Heart left ventricle (tissue), 16 donors: ENCODE results near the gene PDXK. TPM values are rescaled to one million over a fixed set of nuclear protein-coding genes. Genes with fewer than 3 reads are reported as not detected.
A peak's percentile ranks its signal among the peaks of the same experiment; 100 is the strongest.

Source experiments
- ATAC-seq, 4 donors: fragments of 200-7000 bp; cut with Tn5 transposase; one replicate each; pipeline ENCODE4 v1.9.1; 2020 to 2022; ENCODE audit warnings: moderate library complexity in 4 of 4, mild to moderate bottlenecking in 3 of 4, moderate number of reproducible peaks in 1 of 4
- DNase-seq, 5 donors: peaks; one replicate each; pipeline ENCODE4 v3.0.0-alpha.2; 2020
- H3K27ac ChIP-seq, 12 donors: fragments of 200-600 bp; sonication (generic) in 4 of 12; one replicate each; pipeline versions ENCODE4 v1.5.0 to v1.8.0; 2016 to 2022; ENCODE audit warnings: mild to moderate bottlenecking in 2 of 12
- H3K27me3 ChIP-seq, 9 donors: fragments of 200-600 bp; sonication (generic) in 2 of 9; one replicate each; pipeline versions ENCODE4 v1.5.1 to v1.8.0; 2016 to 2022; ENCODE audit warnings: mild to moderate bottlenecking in 3 of 9
- H3K36me3 ChIP-seq, 9 donors: fragments of 200-600 bp; sonication (generic) in 2 of 9; one replicate each; pipeline versions ENCODE4 v1.5.0 to v1.8.0; 2018 to 2022; ENCODE audit warnings: mild to moderate bottlenecking in 2 of 9
- H3K4me1 ChIP-seq, 12 donors: fragments of 200-600 bp; sonication (generic) in 4 of 12; one replicate each; pipeline versions ENCODE4 v1.5.0 to v1.8.0; 2016 to 2022; ENCODE audit warnings: mild to moderate bottlenecking in 3 of 12
- H3K4me3 ChIP-seq, 12 donors: fragments of 200-600 bp; sonication (generic) in 4 of 12; one replicate each; pipeline versions ENCODE4 v1.5.0 to v1.8.0; 2017 to 2022; ENCODE audit warnings: mild to moderate bottlenecking in 9 of 12, moderate library complexity in 4 of 12
- H3K9me3 ChIP-seq, 12 donors: fragments of 200-600 bp; sonication (generic) in 4 of 12; one replicate each; pipeline versions ENCODE4 v1.5.0 to v1.8.0; 2016 to 2022; ENCODE audit warnings: mild to moderate bottlenecking in 1 of 12
- POLR2A ChIP-seq, 2 donors: fragments of 450-650 bp; IDR thresholded peaks; one replicate each; pipeline ENCODE4 v1.6.1; 2017; ENCODE audit warnings: antibody characterized with exemption in 2 of 2, mild to moderate bottlenecking in 2 of 2, moderate library complexity in 2 of 2
- WGBS, 4 donors: extraction: QIAGEN DNeasy Blood & Tissue Kit in 2 of 4; methylation state at CpG; one replicate each; pipeline versions ENCODE4 v1.1.5 to v1.1.7; 2013 to 2018; 5-methylcytosine and 5-hydroxymethylcytosine counted together
- intact Hi-C, 10 donors: fragments of 100-400 bp; cut with DNase I; formaldehyde crosslinking; loops; one replicate each; pipeline versions ENCODE4 v1.11.1 to v1.14.2; 2022
- long read RNA-seq, 3 donors: library from polyadenylated mRNA; unstranded; transcript quantifications; one replicate each; pipeline ENCODE4 v2.0.0, GENCODE V29; 2020 to 2021
- polyA plus RNA-seq, 2 donors: library from polyadenylated mRNA; stranded (reverse); fragments of 200-250 nt; gene quantifications; one replicate each; pipeline ENCODE4 v1.2.3, GENCODE V29; 2013
- total RNA-seq, 9 donors: library from RNA; depleted of rRNA in 2 of 9; stranded (reverse); fragments of >200 nt in 2 of 9; fragmentation: NEBNext Ultra II Directional in 3 of 9; extraction: Animal tissue kit (Norgen Biotek cat#: 25700) in 3 of 9; gene quantifications; one replicate each; pipeline versions ENCODE4 v1.1.0 to v1.2.4, GENCODE V29; 2016 to 2023
- TF ChIP-seq, protein P1 (sequence below), 12 donors: fragments of 200-600 bp; sonication (generic) in 4 of 12; IDR thresholded peaks; one replicate each; pipeline versions ENCODE4 v1.5.0 to v1.8.0; 2018 to 2022; ENCODE audit warnings: antibody characterized with exemption in 12 of 12, mild to moderate bottlenecking in 5 of 12
- donor health status: ischemic (EF 13 %, LVEDD 7.1; RV severe dilation, severe dysfunction).
- donor health status: healthy with polysubstance abuse.
- donor health status: DM: no; HTN: yes; CAD: no.
- donor health status: DM: no; HTN: no; CAD: no.
- donor health status: ischemic (EF 25% LVEDD 6.9; RV normal size, moderate dysfunction).
- donor health status: ischemic (EF 25% LVEDD 5.7; RV mildly dilated, moderate dysfunction).
- donor health status: healthy.
- donor health status: DM: yes; HTN: yes; CAD: no.
- donor health status: ischemic (EF 35%, LVEDD 5.7; RV mildly dilated, moderate dysfunction).
- donor health status: nonischemic (EF 11% LVEDD 7.7; RV severe dilation, severe dysfunction).
- donor health status: DM: yes; HTN: yes; CAD: no.
- donor health status: PGD.
- donor health status: ischemic (EF 29% LVEDD 5.4; RV normal size, mild dysfunction).
- donor health status: nonischemic (EF 23%, LVEDD 6.1; RV moderate dilation, normal function).

The PDXK gene
- 100 to 1,000 TPM in 1 of 9 donors, 10 to 100 TPM in 8; 46.5 to 105 (median 79.7) TPM for total RNA-seq
- polyA plus RNA-seq = 10 to 100 TPM; 48.0 to 94.5 TPM
- long read RNA-seq, donor 1, full-length matches to known transcripts = 44 of 78 reads
- long read RNA-seq, donor 1, partial matches to known transcripts = 1 of 78 reads
- long read RNA-seq, donor 1, other reads (novel, unspliced or antisense) = 33 of 78 reads
- long read RNA-seq, donor 2, full-length matches to known transcripts = 2 of 41 reads
- long read RNA-seq, donor 2, partial matches to known transcripts = 2 of 41 reads
- long read RNA-seq, donor 2, other reads (novel, unspliced or antisense) = 37 of 41 reads
- long read RNA-seq, donor 3, full-length matches to known transcripts = 78 of 106 reads
- long read RNA-seq, donor 3, partial matches to known transcripts = 3 of 106 reads
- long read RNA-seq, donor 3, other reads (novel, unspliced or antisense) = 25 of 106 reads

DNA sequence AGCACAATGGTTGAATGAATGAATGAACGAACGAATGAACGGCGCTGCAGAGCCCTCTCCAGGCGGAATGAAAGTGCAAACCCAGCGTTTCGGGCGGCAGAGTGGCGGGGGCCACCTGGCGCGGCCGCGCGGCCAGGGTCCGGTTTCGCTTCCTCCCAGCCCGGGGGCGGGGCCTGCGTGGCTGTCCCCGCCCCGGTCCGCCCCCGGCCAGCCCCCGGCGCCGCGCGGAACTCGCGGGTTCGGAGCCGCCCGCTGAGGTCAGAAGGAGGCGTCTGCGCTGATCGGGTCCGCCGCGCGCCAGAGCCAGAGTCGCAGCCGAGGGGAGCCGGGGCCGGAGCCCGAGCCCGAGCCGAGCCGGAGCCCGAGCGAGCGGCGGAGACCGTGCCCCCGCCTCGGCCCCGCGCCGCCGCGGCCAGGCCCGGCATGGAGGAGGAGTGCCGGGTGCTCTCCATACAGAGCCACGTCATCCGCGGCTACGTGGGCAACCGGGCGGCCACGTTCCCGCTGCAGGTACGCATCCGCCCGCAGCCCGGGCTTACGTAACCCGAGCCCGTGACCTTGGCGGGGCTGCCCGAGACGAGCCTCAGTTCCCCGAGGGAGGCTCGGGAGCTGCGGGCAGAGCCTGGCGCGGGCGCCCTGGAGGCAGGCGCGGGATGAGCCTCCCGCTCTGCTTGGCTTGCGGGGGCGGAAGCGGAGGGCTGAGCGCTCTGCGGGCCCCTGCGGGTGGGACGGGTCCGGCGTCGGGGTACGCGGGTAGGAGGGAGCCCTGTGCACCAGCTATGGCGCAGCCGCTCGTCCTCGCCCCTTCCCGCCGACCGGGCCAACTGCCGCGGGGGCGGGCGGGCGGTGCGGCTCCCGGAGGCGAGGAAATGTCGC lies at the start of gene PDXK:
Gene PDXK (plus strand): TSS at position 258 of the 876 bp plus-strand sequence. CDS start 166 bp downstream, at position 424.
- H3K36me3 ChIP-seq = peaks cover 0 to 10% (median under 1%) of the 10 kb centered on the region in 9 donors
- peaks cover 0 to 36% (median 27%) of the 10 kb centered on the region in 12 donors for H3K4me1 ChIP-seq
- no peaks in the 10 kb centered on the region for H3K27me3 ChIP-seq
- no peaks in the 10 kb centered on the region for H3K9me3 ChIP-seq
- intact Hi-C loops = loop anchor here in 1 of 10 donors (5.0 kb wide), 1 partner anchor 58 kb away; the partner anchor contains the start of gene CSTB
- DNase-seq = peak; percentile 86 to 95 (median 90)
- WGBS, 4 donors = 0 to 1% (median 0%) methylated on average over 29 to 117 of the region's 117 CpGs
- H3K4me3 ChIP-seq = peak within 1 kb of the TSS; percentile 71 to 100 (median 96)
- peak; percentile 78 to 94 (median 92) for ATAC-seq
- TF ChIP-seq, protein P1, sequence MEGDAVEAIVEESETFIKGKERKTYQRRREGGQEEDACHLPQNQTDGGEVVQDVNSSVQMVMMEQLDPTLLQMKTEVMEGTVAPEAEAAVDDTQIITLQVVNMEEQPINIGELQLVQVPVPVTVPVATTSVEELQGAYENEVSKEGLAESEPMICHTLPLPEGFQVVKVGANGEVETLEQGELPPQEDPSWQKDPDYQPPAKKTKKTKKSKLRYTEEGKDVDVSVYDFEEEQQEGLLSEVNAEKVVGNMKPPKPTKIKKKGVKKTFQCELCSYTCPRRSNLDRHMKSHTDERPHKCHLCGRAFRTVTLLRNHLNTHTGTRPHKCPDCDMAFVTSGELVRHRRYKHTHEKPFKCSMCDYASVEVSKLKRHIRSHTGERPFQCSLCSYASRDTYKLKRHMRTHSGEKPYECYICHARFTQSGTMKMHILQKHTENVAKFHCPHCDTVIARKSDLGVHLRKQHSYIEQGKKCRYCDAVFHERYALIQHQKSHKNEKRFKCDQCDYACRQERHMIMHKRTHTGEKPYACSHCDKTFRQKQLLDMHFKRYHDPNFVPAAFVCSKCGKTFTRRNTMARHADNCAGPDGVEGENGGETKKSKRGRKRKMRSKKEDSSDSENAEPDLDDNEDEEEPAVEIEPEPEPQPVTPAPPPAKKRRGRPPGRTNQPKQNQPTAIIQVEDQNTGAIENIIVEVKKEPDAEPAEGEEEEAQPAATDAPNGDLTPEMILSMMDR (IDR thresholded peaks at IDR 0.05) = peak in 2 of 12 donors; percentile 25 to 32
- peak in 1 of 2 donors; percentile 81 for TF ChIP-seq POLR2A (IDR thresholded peaks at IDR 0.05)
- H3K27ac ChIP-seq = peak within 1 kb of the TSS; percentile 14 to 93 (median 80)

GRCh38 chr21:43669828-43670605 lies 48.9 kb upstream of the PDXK start:
- Histone ChIP-seq H3K27ac (no peak overlapping the region), H3K9me3 (peaks cover 0 to 7% (median 0%) of the 10 kb centered on the region in 12 donors), H3K4me1 (peaks cover 0 to under 1% (median 0%) of the 10 kb centered on the region in 12 donors), H3K4me3 (no peak overlapping the region), H3K27me3 (no peaks in the 10 kb centered on the region), H3K36me3 (peaks cover 0 to 69% (median 51%) of the 10 kb centered on the region in 9 donors)
- intact Hi-C loops = loop anchor here in 2 of 10 donors (10.0 kb wide), 2 partner anchors 55 to 105 kb away; partner anchors contain the start of gene CSTB (in 1 of the 2)
- no peak for ATAC-seq
- 90 to 94% (median 92%) methylated on average over 20 of the region's 20 CpGs for WGBS, 4 donors
- no peak for DNase-seq
- no peak for TF ChIP-seq POLR2A (IDR thresholded peaks at IDR 0.05)
- TF ChIP-seq, protein P1 (IDR thresholded peaks at IDR 0.05) = no peak

- H3K4me3 ChIP-seq = no peak overlapping the region
- H3K9me3 ChIP-seq = no peaks in the 10 kb centered on the region
- H3K4me1 ChIP-seq = no peaks in the 10 kb centered on the region
- TF ChIP-seq POLR2A (IDR thresholded peaks at IDR 0.05) = no peak
- TF ChIP-seq, protein P1 (IDR thresholded peaks at IDR 0.05) = no peak
- peaks cover 3 to 99% (median 91%) of the 10 kb centered on the region in 9 donors for H3K36me3 ChIP-seq
- DNase-seq (no peak), ATAC-seq (no peak)
- WGBS, 4 donors = 92 to 97% (median 95%) methylated on average over 3 of the region's 3 CpGs
- H3K27ac ChIP-seq = no peak overlapping the region
- intact Hi-C loops = no loop called here
- H3K27me3 ChIP-seq = no peaks in the 10 kb centered on the region
These were observed 43.1 kb upstream of the PDXK start for GRCh38 chr21:43675871-43676270.
